HEK293 (cell line): ENCODE measurements around the gene EIF3B.

ENCODE experiments used
- CTCF ChIA-PET: fragments of 350-600 bp; formaldehyde crosslinking; extraction: SDS; loops from one replicate; lab custom pipeline; 2021; ENCODE audit warnings: antibody characterized with exemption; lab: Yijun Ruan, JAX
- POLR2A ChIA-PET: fragments of 300-600 bp; formaldehyde crosslinking; extraction: SDS; loops from one replicate; lab custom pipeline; 2020; ENCODE audit warnings: antibody characterized with exemption, inconsistent platforms; lab: Yijun Ruan, JAX
- H3K27ac ChIP-seq: fragments of 200-500 bp; sonication (Bioruptor generic); 2 replicates; pipeline ENCODE4 v1.5.1; 2014; ENCODE audit warnings: low read depth, low read length, control low read depth, inconsistent platforms; ENCODE audit errors: extremely low read depth
- H3K36me3 ChIP-seq, 2 experiments: fragments of 200-500 bp in 1 of 2; sonication (Bioruptor generic) in 1 of 2; 1 replicate in 1 of 2; 2 replicates in 1 of 2; pipeline ENCODE4 v1.5.1; 2014 to 2017; ENCODE audit warnings: inconsistent platforms in 2 of 2, low read length in 2 of 2; ENCODE audit not compliant: control insufficient read depth in 2 of 2, insufficient read depth in 1 of 2
- H3K4me1 ChIP-seq: fragments of 200-500 bp; sonication (Bioruptor generic); 2 replicates; pipeline ENCODE4 v1.5.1; 2014; ENCODE audit warnings: mild to moderate bottlenecking, low read length, inconsistent platforms; ENCODE audit not compliant: control insufficient read depth, insufficient read depth
- H3K4me3 ChIP-seq: 2 replicates; pipeline ENCODE4 v1.5.1; 2011; ENCODE audit warnings: low read depth, mild to moderate bottlenecking, control low read depth, low read length, moderate library complexity
- H3K9me3 ChIP-seq: fragments of 200-500 bp; sonication (Bioruptor generic); 2 replicates; pipeline ENCODE4 v1.5.1; 2014; ENCODE audit warnings: low read depth, low read length, inconsistent platforms; ENCODE audit not compliant: control insufficient read depth, insufficient read depth
- EGR2 ChIP-seq: fragments of 450-650 bp; formaldehyde crosslinking; IDR thresholded peaks from 2 replicates; pipeline ENCODE4 v1.5.1; 2016; ENCODE audit warnings: low read depth, missing biosample characterization, missing genetic modification characterization
- HOXC10 ChIP-seq: sonication (generic); formaldehyde crosslinking; IDR thresholded peaks from 2 replicates; pipeline ENCODE4 v1.8.1; 2023; ENCODE audit warnings: mild to moderate bottlenecking, missing genetic modification reagents
- KLF10 ChIP-seq: fragments of 450-650 bp; IDR thresholded peaks from 2 replicates; pipeline ENCODE4 v1.5.1; 2018; ENCODE audit warnings: missing biosample characterization, mild to moderate bottlenecking, missing genetic modification characterization
- KLF16 ChIP-seq: fragments of 450-650 bp; formaldehyde crosslinking; IDR thresholded peaks from 2 replicates; pipeline ENCODE4 v1.5.1; 2017; ENCODE audit warnings: missing biosample characterization, missing genetic modification characterization
- KLF9 ChIP-seq: fragments of 450-650 bp; formaldehyde crosslinking; IDR thresholded peaks from 2 replicates; pipeline ENCODE4 v1.5.1; 2016; ENCODE audit warnings: missing biosample characterization, missing genetic modification characterization, low read depth
- MZF1 ChIP-seq: fragments of 450-650 bp; formaldehyde crosslinking; IDR thresholded peaks from 2 replicates; pipeline ENCODE4 v1.5.1; 2017; ENCODE audit warnings: missing biosample characterization, missing genetic modification characterization, borderline replicate concordance
- SP2 ChIP-seq: fragments of 450-650 bp; formaldehyde crosslinking; IDR thresholded peaks from 2 replicates; pipeline ENCODE4 v1.5.1; 2016; ENCODE audit warnings: missing biosample characterization, missing genetic modification characterization
- ZBTB20 ChIP-seq: fragments of 450-650 bp; formaldehyde crosslinking; IDR thresholded peaks from 2 replicates; pipeline ENCODE4 v1.5.1; 2016; ENCODE audit warnings: missing biosample characterization, missing genetic modification characterization
- ZBTB26 ChIP-seq: fragments of 450-650 bp; formaldehyde crosslinking; optimal IDR thresholded peaks from 2 replicates; pipeline ENCODE3; 2016; ENCODE audit warnings: missing biosample characterization, mild to moderate bottlenecking, missing genetic modification characterization
- ZBTB48 ChIP-seq: fragments of 450-650 bp; formaldehyde crosslinking; IDR thresholded peaks from 2 replicates; pipeline ENCODE4 v1.5.1; 2016; ENCODE audit warnings: missing biosample characterization, missing genetic modification characterization
- ZFHX2 ChIP-seq: fragments of 450-650 bp; formaldehyde crosslinking; conservative IDR thresholded peaks from 2 replicates; pipeline ENCODE4 v1.5.1; 2016; ENCODE audit warnings: missing biosample characterization, missing genetic modification characterization
- ZNF138 ChIP-seq: fragments of 450-650 bp; formaldehyde crosslinking; IDR thresholded peaks from 2 replicates; pipeline ENCODE4 v1.5.1; 2016; ENCODE audit warnings: missing biosample characterization, missing genetic modification characterization, borderline replicate concordance
- ZNF2 ChIP-seq: fragments of 450-650 bp; formaldehyde crosslinking; IDR thresholded peaks from 2 replicates; pipeline ENCODE4 v1.5.1; 2016; ENCODE audit warnings: missing biosample characterization, missing genetic modification characterization
- ZNF341 ChIP-seq: fragments of 450-650 bp; formaldehyde crosslinking; IDR thresholded peaks from 2 replicates; pipeline ENCODE4; 2016; ENCODE audit warnings: low read depth, missing biosample characterization, missing genetic modification characterization
- ZNF560 ChIP-seq: fragments of 450-650 bp; formaldehyde crosslinking; IDR thresholded peaks from 2 replicates; pipeline ENCODE4 v1.5.1; 2017; ENCODE audit warnings: missing biosample characterization, missing genetic modification characterization, borderline replicate concordance
- ZNF600 ChIP-seq: fragments of 450-650 bp; formaldehyde crosslinking; IDR thresholded peaks from 2 replicates; pipeline ENCODE4 v1.5.1; 2016; ENCODE audit warnings: missing biosample characterization, missing genetic modification characterization
- ZNF654 ChIP-seq: fragments of 450-650 bp; formaldehyde crosslinking; IDR thresholded peaks from 2 replicates; pipeline ENCODE4 v1.5.1; 2016; ENCODE audit warnings: low read depth, missing biosample characterization, missing genetic modification characterization
- ZNF692 ChIP-seq: fragments of 450-650 bp; formaldehyde crosslinking; IDR thresholded peaks from 2 replicates; pipeline ENCODE4 v1.5.1; 2016; ENCODE audit warnings: missing biosample characterization, missing genetic modification characterization
- ZSCAN30 ChIP-seq: fragments of 450-650 bp; IDR thresholded peaks from 2 replicates; pipeline ENCODE4 v1.5.1; 2018; ENCODE audit warnings: missing biosample characterization, mild to moderate bottlenecking, missing genetic modification characterization, moderate library complexity
- TF ChIP-seq, protein P1 (sequence below): fragments of 450-650 bp; formaldehyde crosslinking; IDR thresholded peaks from 2 replicates; pipeline ENCODE4 v1.5.1; 2017; ENCODE audit warnings: missing biosample characterization, missing genetic modification characterization
- TF ChIP-seq, protein P2 (sequence below): fragments of 450-650 bp; formaldehyde crosslinking; IDR thresholded peaks from 2 replicates; pipeline ENCODE4 v1.5.1; 2016; ENCODE audit warnings: missing biosample characterization, missing genetic modification characterization

The EIF3B gene

GRCh38 chr7:2353936-2354185, 766 bp upstream of the EIF3B start:
- ChIA-PET CTCF (no interaction called here), POLR2A (interaction anchor here (0.6 to 2.8 kb wide), 12 partner anchors 10 to 796 kb away, joined by 3 to 14 read pairs (median 4); partner anchors contain the start of genes CHST12, MRM2, NUDT1 and SNX8)
- H3K4me3 ChIP-seq = peak overlapping the region; percentile 90
- no peak for TF ChIP-seq ZNF138 (tag by site-specific recombination)
- peak; percentile 60 for TF ChIP-seq ZNF600 (tag by site-specific recombination)
- no peak for TF ChIP-seq ZNF654 (tag by site-specific recombination)
- TF ChIP-seq, protein P1, sequence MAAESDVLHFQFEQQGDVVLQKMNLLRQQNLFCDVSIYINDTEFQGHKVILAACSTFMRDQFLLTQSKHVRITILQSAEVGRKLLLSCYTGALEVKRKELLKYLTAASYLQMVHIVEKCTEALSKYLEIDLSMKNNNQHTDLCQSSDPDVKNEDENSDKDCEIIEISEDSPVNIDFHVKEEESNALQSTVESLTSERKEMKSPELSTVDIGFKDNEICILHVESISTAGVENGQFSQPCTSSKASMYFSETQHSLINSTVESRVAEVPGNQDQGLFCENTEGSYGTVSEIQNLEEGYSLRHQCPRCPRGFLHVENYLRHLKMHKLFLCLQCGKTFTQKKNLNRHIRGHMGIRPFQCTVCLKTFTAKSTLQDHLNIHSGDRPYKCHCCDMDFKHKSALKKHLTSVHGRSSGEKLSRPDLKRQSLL (tag by site-specific recombination) = peak; percentile 47; the same call in 1 of the 2 replicates
- no peak for TF ChIP-seq ZNF560
- TF ChIP-seq ZBTB20 (tag by site-specific recombination) = 0 out of 2 replicates have a peak, but pooled peaks have one; percentile 17
- peak; percentile 59; the same call in 1 of the 2 replicates for TF ChIP-seq ZNF692 (tag by site-specific recombination)
- no peak for TF ChIP-seq ZNF2 (tag by site-specific recombination)
- peak; percentile 54; the same call in 1 of the 2 replicates for TF ChIP-seq KLF10 (tag by site-specific recombination)
- peak; percentile 74; the same call in 1 of the 2 replicates for TF ChIP-seq KLF16 (tag by site-specific recombination)
- TF ChIP-seq KLF9 (tag by site-specific recombination) = peak; percentile 78
- TF ChIP-seq ZBTB26 (tag by site-specific recombination) = peak; percentile 69
- TF ChIP-seq HOXC10 = 0 out of 2 replicates have a peak, but pooled peaks have one; percentile 57
- peak; percentile 38 for TF ChIP-seq ZNF341 (tag by site-specific recombination)
- TF ChIP-seq ZFHX2 (tag by site-specific recombination) = peak; percentile 73
- TF ChIP-seq ZSCAN30 (tag by site-specific recombination) = peak; percentile 21; the same call in 1 of the 2 replicates
- TF ChIP-seq SP2 = peak; percentile 47
- 0 out of 2 replicates have a peak, but pooled peaks have one; percentile 55 for TF ChIP-seq ZBTB48
- TF ChIP-seq MZF1 (tag by site-specific recombination) = no peak
- TF ChIP-seq EGR2 = peak; percentile 69
- TF ChIP-seq, protein P2, sequence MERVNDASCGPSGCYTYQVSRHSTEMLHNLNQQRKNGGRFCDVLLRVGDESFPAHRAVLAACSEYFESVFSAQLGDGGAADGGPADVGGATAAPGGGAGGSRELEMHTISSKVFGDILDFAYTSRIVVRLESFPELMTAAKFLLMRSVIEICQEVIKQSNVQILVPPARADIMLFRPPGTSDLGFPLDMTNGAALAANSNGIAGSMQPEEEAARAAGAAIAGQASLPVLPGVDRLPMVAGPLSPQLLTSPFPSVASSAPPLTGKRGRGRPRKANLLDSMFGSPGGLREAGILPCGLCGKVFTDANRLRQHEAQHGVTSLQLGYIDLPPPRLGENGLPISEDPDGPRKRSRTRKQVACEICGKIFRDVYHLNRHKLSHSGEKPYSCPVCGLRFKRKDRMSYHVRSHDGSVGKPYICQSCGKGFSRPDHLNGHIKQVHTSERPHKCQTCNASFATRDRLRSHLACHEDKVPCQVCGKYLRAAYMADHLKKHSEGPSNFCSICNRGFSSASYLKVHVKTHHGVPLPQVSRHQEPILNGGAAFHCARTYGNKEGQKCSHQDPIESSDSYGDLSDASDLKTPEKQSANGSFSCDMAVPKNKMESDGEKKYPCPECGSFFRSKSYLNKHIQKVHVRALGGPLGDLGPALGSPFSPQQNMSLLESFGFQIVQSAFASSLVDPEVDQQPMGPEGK (tag by site-specific recombination) = peak; percentile 53
- H3K27ac ChIP-seq = peak overlapping the region; percentile 98
- H3K4me1 ChIP-seq = peaks cover 6% of the 10 kb centered on the region
- H3K9me3 ChIP-seq = no peaks in the 10 kb centered on the region
- H3K36me3 ChIP-seq = peaks cover 6 to 25% of the 10 kb centered on the region in 2 experiments; a peak in 2 of 3 replicates
